ENCODE data around the gene OR6F1. TPM values are rescaled to one million over a fixed set of nuclear protein-coding genes. Genes with fewer than 3 reads are reported as not detected.
"Not testable (repeated sequence)": the region's sequence is repeated elsewhere in the genome, so short reads cannot be mapped to it uniquely, and the experiment has no call there.

Gene OR6F1
- polyA plus RNA-seq (2013, experiment 1 of 4): not detected
- polyA plus RNA-seq (2013, experiment 2 of 4): not detected
- not detected for polyA plus RNA-seq (2013, experiment 3 of 4)
- polyA plus RNA-seq (2013, experiment 4 of 4): not detected

DNA sequence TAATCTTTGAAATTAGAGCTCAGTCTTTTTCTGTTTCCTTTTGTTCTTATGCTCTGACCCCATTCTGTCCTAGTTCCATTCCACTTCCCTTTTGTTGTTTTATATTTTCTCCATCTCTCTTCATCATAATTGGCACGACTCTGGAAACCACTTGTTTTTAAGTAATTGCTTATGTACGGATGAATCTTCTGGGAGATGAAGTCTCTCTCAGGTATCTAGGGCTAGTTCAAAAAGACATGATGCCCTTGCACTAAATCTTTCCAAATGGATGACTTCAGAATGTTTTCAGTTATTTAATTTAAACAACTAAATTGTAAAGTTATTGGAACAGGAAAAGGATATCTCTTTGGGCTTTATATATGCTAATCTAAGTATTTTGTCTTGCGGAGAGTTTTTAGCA lies at the start of gene OR6F1:
OR6F1 (minus strand) TSS at position 101 of the 400 bp plus-strand sequence. CDS start 3,891 bp downstream, outside the sequence.
- no peaks in the 10 kb centered on the region for H3K4me1 ChIP-seq (ENCODE audit: control insufficient read depth, insufficient read depth, low read length)
- WGBS, 2 experiments: 56 to 88% methylated on average over 2 to 3 of the region's 3 CpGs
- H3K9me3 ChIP-seq (ENCODE audit: control insufficient read depth, low read length): no peaks in the 10 kb centered on the region
- H3K27me3 ChIP-seq (ENCODE audit: control insufficient read depth, insufficient read depth, low read length, poor library complexity, severe bottlenecking): no peaks in the 10 kb centered on the region
- H3K27ac ChIP-seq (ENCODE audit: insufficient read depth, low read depth, low read length, poor library complexity, severe bottlenecking): no peak within 1 kb of the TSS
- no peak within 1 kb of the TSS for H3K4me3 ChIP-seq (ENCODE audit: insufficient read depth, low read depth, low read length)
- no peaks in the 10 kb centered on the region for H3K36me3 ChIP-seq (ENCODE audit: control insufficient read depth, insufficient read depth, low read length)

DNA sequence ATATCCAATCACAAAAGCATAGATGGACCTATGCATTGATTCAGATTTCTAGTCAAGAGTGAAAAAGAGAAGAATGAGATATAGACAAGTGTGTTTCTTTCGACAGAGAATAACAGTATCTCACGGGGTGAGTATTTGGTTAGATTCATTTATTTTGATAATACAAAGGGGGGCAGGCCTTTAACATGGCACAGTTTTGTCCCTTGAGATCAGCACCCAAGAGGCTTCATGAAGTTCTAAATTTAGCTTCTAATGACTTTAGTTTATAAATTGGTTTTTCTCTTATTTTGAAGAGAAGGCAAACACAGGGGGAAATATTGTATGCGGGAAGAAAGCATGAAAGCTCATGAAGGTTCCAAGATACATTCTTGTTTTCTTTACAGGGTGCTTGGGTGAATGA lies 44.0 kb upstream of the OR6F1 start, which contains the start of gene OR1C1:
OR1C1 (minus strand) TSS at position 101 of the 400 bp plus-strand sequence. CDS start 2,150 bp downstream, outside the sequence.
- no peaks in the 10 kb centered on the region for H3K4me1 ChIP-seq (ENCODE audit: control insufficient read depth, insufficient read depth, low read length)
- WGBS, 2 experiments: 91 to 92% methylated on average over 3 of the region's 3 CpGs
- peaks cover 4% of the 10 kb centered on the region for H3K9me3 ChIP-seq (ENCODE audit: control insufficient read depth, low read length)
- no peak within 1 kb of the TSS for H3K4me3 ChIP-seq (ENCODE audit: insufficient read depth, low read depth, low read length)
- H3K36me3 ChIP-seq (ENCODE audit: control insufficient read depth, insufficient read depth, low read length): no peaks in the 10 kb centered on the region
- no peak within 1 kb of the TSS for H3K27ac ChIP-seq (ENCODE audit: insufficient read depth, low read depth, low read length, poor library complexity, severe bottlenecking)
- H3K27me3 ChIP-seq (ENCODE audit: control insufficient read depth, insufficient read depth, low read length, poor library complexity, severe bottlenecking): no peaks in the 10 kb centered on the region

DNA sequence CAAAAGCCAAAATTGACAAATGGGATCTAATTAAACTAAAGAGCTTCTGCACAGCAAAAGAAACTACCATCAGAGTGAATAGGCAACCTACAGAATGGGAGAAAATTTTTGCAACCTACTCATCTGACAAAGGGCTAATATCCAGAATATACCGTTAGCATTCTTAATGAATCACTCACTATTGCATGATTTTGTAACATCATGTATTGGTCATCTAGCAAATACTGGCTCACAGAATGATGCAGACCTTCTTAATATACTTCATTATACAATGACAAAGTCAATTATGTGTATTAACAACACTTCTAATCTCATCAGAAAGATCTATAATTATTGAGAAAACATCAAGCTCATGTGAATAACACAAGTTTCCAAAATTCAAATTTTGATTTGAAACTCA lies 37.9 kb upstream of the OR6F1 start:
- H3K27me3 ChIP-seq (ENCODE audit: control insufficient read depth, insufficient read depth, low read length, poor library complexity, severe bottlenecking); H3K27ac ChIP-seq (ENCODE audit: insufficient read depth, low read depth, low read length, poor library complexity, severe bottlenecking); H3K36me3 ChIP-seq (ENCODE audit: control insufficient read depth, insufficient read depth, low read length); H3K4me3 ChIP-seq (ENCODE audit: insufficient read depth, low read depth, low read length); H3K4me1 ChIP-seq (ENCODE audit: control insufficient read depth, insufficient read depth, low read length); H3K9me3 ChIP-seq (ENCODE audit: control insufficient read depth, low read length): not testable (repeated sequence)
- 84 to 92% methylated on average over 1 of the region's 1 CpG for WGBS, 2 experiments

DNA sequence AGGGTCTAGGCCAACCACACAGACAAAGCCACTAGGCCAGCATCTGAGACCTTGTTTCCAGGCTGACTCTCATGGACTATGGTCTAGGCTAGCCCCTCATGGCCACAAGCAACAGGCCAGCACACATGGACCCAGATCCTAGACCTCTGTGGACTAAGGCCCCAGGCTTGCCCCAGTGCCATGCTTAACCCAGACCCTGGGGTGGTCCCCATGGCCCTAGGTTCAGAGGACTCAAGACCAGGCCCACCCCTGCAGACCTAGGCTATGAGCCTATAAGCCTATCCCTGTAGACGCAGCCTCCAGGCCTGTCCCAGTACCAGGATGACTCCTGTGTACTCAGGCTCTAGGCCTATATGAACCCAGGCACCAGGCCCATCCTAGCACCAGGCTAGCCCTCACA lies 33.4 kb upstream of the OR6F1 start:
- no peak overlapping the region for H3K4me3 ChIP-seq (ENCODE audit: insufficient read depth, low read depth, low read length)
- WGBS, 2 experiments: 89 to 92% methylated on average over 1 of the region's 1 CpG
- no peaks in the 10 kb centered on the region for H3K36me3 ChIP-seq (ENCODE audit: control insufficient read depth, insufficient read depth, low read length)
- no peaks in the 10 kb centered on the region for H3K27me3 ChIP-seq (ENCODE audit: control insufficient read depth, insufficient read depth, low read length, poor library complexity, severe bottlenecking)
- H3K9me3 ChIP-seq (ENCODE audit: control insufficient read depth, low read length): peaks cover 5% of the 10 kb centered on the region
- H3K4me1 ChIP-seq (ENCODE audit: control insufficient read depth, insufficient read depth, low read length): no peaks in the 10 kb centered on the region
- H3K27ac ChIP-seq (ENCODE audit: insufficient read depth, low read depth, low read length, poor library complexity, severe bottlenecking): no peak overlapping the region

DNA sequence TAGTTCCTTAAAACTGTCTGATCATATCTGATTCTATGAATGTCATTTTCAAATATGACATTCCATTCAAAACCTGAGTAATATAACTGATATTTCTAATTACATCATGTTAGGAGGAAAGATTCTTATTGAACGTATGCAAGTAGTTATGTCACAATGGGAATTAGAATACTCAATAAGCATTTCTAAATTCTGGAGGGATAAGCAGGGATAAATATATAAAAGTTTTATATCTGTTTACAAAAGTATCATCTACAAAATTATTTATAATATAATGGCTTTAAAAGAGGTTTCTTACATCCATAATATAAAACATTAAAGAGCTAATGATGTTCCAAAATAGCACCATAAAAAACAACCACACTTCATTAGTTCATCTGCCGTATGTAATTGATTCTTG lies 31.6 kb upstream of the OR6F1 start, which contains the start of gene OR14A2:
OR14A2 (minus strand) TSS at position 101 of the 400 bp plus-strand sequence.
- H3K9me3 ChIP-seq (ENCODE audit: control insufficient read depth, low read length): peaks cover 8% of the 10 kb centered on the region
- H3K27me3 ChIP-seq (ENCODE audit: control insufficient read depth, insufficient read depth, low read length, poor library complexity, severe bottlenecking): no peaks in the 10 kb centered on the region
- H3K4me3 ChIP-seq (ENCODE audit: insufficient read depth, low read depth, low read length): no peak within 1 kb of the TSS
- H3K27ac ChIP-seq (ENCODE audit: insufficient read depth, low read depth, low read length, poor library complexity, severe bottlenecking): no peak within 1 kb of the TSS
- no peaks in the 10 kb centered on the region for H3K4me1 ChIP-seq (ENCODE audit: control insufficient read depth, insufficient read depth, low read length)
- WGBS, 2 experiments: 94 to 96% methylated on average over 1 to 2 of the region's 2 CpGs
- no peaks in the 10 kb centered on the region for H3K36me3 ChIP-seq (ENCODE audit: control insufficient read depth, insufficient read depth, low read length)

DNA sequence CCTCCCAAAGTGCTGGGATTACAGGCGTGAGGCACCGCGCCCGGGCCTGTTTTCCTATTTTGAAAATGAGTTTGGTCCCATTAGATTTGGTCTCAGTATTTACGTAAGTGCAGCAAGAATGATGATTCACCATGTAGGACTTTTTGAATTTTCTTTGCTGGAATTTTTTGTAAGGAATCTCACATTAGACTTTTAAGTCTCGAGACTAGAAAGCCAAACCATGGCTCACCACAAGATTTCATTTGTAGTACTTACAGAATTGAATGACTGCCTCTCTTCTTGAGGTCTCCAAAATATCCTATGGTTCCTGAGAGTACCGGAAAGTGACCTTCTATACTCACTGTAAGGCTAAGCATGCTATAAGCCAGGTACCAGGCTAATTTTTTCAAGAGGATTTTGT lies 31.2 kb upstream of the OR6F1 start:
- peaks cover 8% of the 10 kb centered on the region for H3K9me3 ChIP-seq (ENCODE audit: control insufficient read depth, low read length)
- H3K27me3 ChIP-seq (ENCODE audit: control insufficient read depth, insufficient read depth, low read length, poor library complexity, severe bottlenecking): no peaks in the 10 kb centered on the region
- H3K36me3 ChIP-seq (ENCODE audit: control insufficient read depth, insufficient read depth, low read length): no peaks in the 10 kb centered on the region
- H3K4me1 ChIP-seq (ENCODE audit: control insufficient read depth, insufficient read depth, low read length): no peaks in the 10 kb centered on the region
- no peak overlapping the region for H3K4me3 ChIP-seq (ENCODE audit: insufficient read depth, low read depth, low read length)
- 91 to 93% methylated on average over 7 of the region's 7 CpGs for WGBS, 2 experiments
- H3K27ac ChIP-seq (ENCODE audit: insufficient read depth, low read depth, low read length, poor library complexity, severe bottlenecking): no peak overlapping the region

DNA sequence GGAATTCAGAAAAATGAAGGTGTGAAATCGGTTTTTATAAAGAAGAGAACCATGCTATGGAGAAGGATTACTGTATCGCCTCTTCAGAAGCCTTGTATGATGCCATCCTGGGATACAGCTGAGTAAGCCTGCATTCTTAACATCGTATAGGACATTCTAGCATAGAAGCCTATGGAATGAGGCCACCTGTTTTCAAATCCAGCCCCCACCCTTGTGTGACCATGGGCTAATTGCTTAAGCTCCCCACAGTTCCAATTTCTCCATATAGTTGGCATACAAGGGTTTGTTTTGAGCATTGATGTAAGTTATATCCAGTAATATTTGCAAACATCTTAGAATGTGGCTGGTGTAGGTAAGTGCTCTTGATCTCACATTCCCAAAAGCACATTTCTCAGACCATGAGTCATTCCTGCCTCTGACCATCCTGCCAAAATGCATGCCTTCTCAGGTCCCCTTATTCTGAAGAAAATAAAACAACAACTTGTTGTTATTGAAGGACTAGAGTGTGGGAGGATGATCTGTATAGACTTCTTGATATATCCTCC lies 30.0 kb upstream of the OR6F1 start:
- no peak overlapping the region for H3K27ac ChIP-seq (ENCODE audit: insufficient read depth, low read depth, low read length, poor library complexity, severe bottlenecking)
- H3K4me3 ChIP-seq (ENCODE audit: insufficient read depth, low read depth, low read length): no peak overlapping the region
- H3K27me3 ChIP-seq (ENCODE audit: control insufficient read depth, insufficient read depth, low read length, poor library complexity, severe bottlenecking): no peaks in the 10 kb centered on the region
- no peaks in the 10 kb centered on the region for H3K4me1 ChIP-seq (ENCODE audit: control insufficient read depth, insufficient read depth, low read length)
- H3K9me3 ChIP-seq (ENCODE audit: control insufficient read depth, low read length): peaks cover 11% of the 10 kb centered on the region
- WGBS, 2 experiments: 74 to 81% methylated on average over 3 of the region's 3 CpGs
- no peaks in the 10 kb centered on the region for H3K36me3 ChIP-seq (ENCODE audit: control insufficient read depth, insufficient read depth, low read length)

DNA sequence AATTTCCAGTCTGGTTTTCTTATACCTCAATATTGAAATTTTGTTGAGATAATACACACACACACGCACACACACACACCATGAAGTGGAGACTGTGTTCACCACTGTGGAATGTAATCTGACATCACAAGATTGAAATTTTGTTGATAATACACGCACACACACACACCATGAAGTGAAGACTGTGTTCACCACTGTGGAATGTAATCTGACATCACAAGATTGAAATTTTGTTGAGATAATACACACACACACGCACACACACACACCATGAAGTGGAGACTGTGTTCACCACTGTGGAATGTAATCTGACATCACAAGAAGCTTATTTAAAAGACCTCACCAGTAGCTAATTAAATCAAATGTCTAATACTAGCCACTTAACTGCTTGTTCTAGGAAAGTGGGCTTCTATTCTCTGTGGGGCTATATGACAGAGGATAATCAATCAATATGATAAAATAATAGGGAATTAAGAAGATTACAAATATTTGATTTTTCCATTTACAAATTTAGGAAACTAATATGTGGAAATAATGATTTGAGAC lies 25.8 kb upstream of the OR6F1 start:
- H3K4me1 ChIP-seq (ENCODE audit: control insufficient read depth, insufficient read depth, low read length); H3K36me3 ChIP-seq (ENCODE audit: control insufficient read depth, insufficient read depth, low read length); H3K27me3 ChIP-seq (ENCODE audit: control insufficient read depth, insufficient read depth, low read length, poor library complexity, severe bottlenecking); H3K27ac ChIP-seq (ENCODE audit: insufficient read depth, low read depth, low read length, poor library complexity, severe bottlenecking); H3K4me3 ChIP-seq (ENCODE audit: insufficient read depth, low read depth, low read length): not testable (repeated sequence)
- H3K9me3 ChIP-seq (ENCODE audit: control insufficient read depth, low read length): peaks cover 10% of the 10 kb centered on the region
- 60% methylated on average over 3 of the region's 3 CpGs; no CpG with 5 or more reads in 1 of the 2 experiments for WGBS, 2 experiments

DNA sequence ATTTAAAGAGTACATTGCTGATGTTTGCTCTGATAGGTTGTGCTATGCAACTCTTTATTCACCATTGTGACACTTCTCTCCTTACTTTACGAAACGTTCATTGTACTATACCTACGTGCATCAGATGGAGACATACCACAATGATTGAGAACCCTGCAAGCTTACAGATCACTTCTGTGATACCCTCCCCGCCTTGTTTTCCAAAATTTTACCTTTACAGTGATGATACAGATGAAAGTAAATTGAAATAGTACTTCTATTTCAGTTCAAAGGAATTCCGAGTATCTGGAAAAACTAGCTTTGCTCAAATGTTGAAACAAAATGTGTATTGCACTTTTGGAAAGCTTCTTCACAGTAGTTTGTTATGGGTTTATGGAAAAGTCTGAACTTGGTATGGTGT lies 25.3 kb upstream of the OR6F1 start:
- no peak overlapping the region for H3K27ac ChIP-seq (ENCODE audit: insufficient read depth, low read depth, low read length, poor library complexity, severe bottlenecking)
- H3K4me3 ChIP-seq (ENCODE audit: insufficient read depth, low read depth, low read length): no peak overlapping the region
- 82 to 93% methylated on average over 4 to 5 of the region's 5 CpGs for WGBS, 2 experiments
- no peaks in the 10 kb centered on the region for H3K4me1 ChIP-seq (ENCODE audit: control insufficient read depth, insufficient read depth, low read length)
- H3K9me3 ChIP-seq (ENCODE audit: control insufficient read depth, low read length): peaks cover 10% of the 10 kb centered on the region
- H3K27me3 ChIP-seq (ENCODE audit: control insufficient read depth, insufficient read depth, low read length, poor library complexity, severe bottlenecking): no peaks in the 10 kb centered on the region
- no peaks in the 10 kb centered on the region for H3K36me3 ChIP-seq (ENCODE audit: control insufficient read depth, insufficient read depth, low read length)

DNA sequence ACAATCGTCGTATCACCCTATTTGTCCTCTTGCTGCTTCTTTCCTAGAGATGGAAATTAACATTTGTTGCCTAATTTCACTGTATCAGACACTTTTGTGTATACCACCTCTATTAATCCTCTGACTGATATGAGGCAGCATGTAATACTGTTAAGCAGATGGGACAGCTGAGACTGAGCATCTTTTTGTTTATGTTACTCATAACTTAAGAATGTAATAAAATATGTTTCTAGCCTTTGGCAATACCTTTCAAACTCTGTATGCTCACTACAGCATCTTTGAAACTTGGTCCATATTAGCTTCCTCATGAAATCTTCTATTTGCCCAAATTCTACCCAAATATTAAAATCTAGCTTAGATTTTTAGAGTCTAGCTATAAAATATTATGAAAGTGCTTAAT lies 24.3 kb upstream of the OR6F1 start:
- Histone ChIP-seq H3K9me3 (ENCODE audit: control insufficient read depth, low read length) (peaks cover 13% of the 10 kb centered on the region), H3K4me3 (ENCODE audit: insufficient read depth, low read depth, low read length) (no peak overlapping the region), H3K27ac (ENCODE audit: insufficient read depth, low read depth, low read length, poor library complexity, severe bottlenecking) (no peak overlapping the region), H3K4me1 (ENCODE audit: control insufficient read depth, insufficient read depth, low read length) (no peaks in the 10 kb centered on the region), H3K36me3 (ENCODE audit: control insufficient read depth, insufficient read depth, low read length) (no peaks in the 10 kb centered on the region), H3K27me3 (ENCODE audit: control insufficient read depth, insufficient read depth, low read length, poor library complexity, severe bottlenecking) (no peaks in the 10 kb centered on the region)
- 79 to 96% methylated on average over 2 of the region's 2 CpGs for WGBS, 2 experiments
